Activated naive CD8-positive, alpha-beta T cell treated with anti-CD3 and anti-CD28 coated beads, Interleukin-2, amount 10 ng/mL, durations not matched to agents 7 days and 5 days (primary cell): ENCODE results near the gene CD8B2. TPM values are rescaled to one million over a fixed set of nuclear protein-coding genes. Genes with fewer than 3 reads are reported as not detected.
"Not testable (repeated sequence)": the region's sequence is repeated elsewhere in the genome, so short reads cannot be mapped to it uniquely, and the experiment has no call there.

Source experiments
- ATAC-seq: fragments of 150-1000 bp; cut with Tn5 transposase; one replicate; pipeline ENCODE4 v1.10.0; 2021; ENCODE audit warnings: low read depth, moderate library complexity
- POLR2A ChIA-PET: fragments of 350-600 bp; sonication (Branson Sonifier 250); formaldehyde crosslinking; loops from one replicate; lab custom pipeline; 2021; ENCODE audit warnings: antibody characterized with exemption; lab: Charles Lee
- DNase-seq: peaks from one replicate; pipeline ENCODE4 v3.0.0; 2021
- H3K27ac Mint-ChIP-seq: one replicate; pipeline ENCODE4 v1.8.0; 2022; ENCODE audit warnings: mild to moderate bottlenecking, mixed read lengths
- H3K27me3 Mint-ChIP-seq: one replicate; pipeline ENCODE4 v1.8.0; 2022; ENCODE audit warnings: mild to moderate bottlenecking, moderate library complexity, mixed read lengths
- H3K36me3 Mint-ChIP-seq: one replicate; pipeline ENCODE4 v1.8.0; 2021; ENCODE audit warnings: mild to moderate bottlenecking, mixed read lengths
- H3K4me1 Mint-ChIP-seq: one replicate; pipeline ENCODE4 v1.8.0; 2021; ENCODE audit warnings: mixed read lengths
- H3K4me3 Mint-ChIP-seq: one replicate; pipeline ENCODE4 v1.8.0; 2022; ENCODE audit warnings: mild to moderate bottlenecking, moderate library complexity, mixed read lengths
- H3K9me3 Mint-ChIP-seq: one replicate; pipeline ENCODE4 v1.8.0; 2021; ENCODE audit warnings: mixed read lengths
- total RNA-seq, 2 experiments: library from RNA; stranded (reverse); gene quantifications; one replicate each; pipeline ENCODE4 v1.2.3, GENCODE V29; 2021

CD8B2 gene
- total RNA-seq, 2 experiments from 2014 or later = 7.3 to 8.6 TPM

DNA sequence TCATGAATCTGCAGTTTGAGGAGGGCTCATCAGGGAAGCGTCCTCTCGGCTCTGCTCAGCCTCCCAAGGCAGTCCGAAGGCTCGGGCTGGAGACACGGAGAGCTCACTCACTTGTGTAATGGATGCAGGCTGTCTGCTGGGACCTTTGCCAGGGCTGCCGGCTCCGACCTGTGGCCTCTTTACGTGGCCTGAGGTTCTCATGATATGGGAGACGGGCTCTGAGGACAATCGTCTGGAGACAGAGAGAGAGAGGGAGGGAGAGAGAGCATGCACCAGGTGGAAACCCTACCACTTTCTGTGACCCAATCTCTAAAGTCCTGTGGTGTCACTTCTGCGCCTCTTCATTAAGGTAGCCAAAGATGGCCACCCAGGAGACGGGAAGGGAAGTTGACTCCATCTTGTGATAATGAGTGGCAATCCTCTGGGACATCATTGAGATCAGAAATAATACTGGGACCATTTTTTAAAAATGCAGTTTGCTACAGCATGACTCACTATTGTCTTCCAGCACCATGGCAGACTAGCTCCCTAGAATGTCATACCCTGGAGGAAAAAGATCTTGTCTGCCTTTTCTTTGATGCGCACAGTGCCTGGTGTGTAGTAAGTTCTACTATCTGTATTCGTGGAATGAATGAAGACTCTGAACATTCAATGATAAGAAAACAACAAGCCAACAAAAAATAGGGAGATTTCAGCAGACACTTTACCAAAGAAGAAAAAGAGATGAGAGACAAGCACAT is 60.2 kb downstream of the CD8B2 start:
- peaks cover 2% of the 10 kb centered on the region for H3K4me1 Mint-ChIP-seq
- H3K9me3 Mint-ChIP-seq = no peaks in the 10 kb centered on the region
- no peak overlapping the region for H3K4me3 Mint-ChIP-seq
- POLR2A ChIA-PET = no interaction called here
- H3K36me3 Mint-ChIP-seq = no peaks in the 10 kb centered on the region
- peaks cover 18% of the 10 kb centered on the region for H3K27me3 Mint-ChIP-seq
- DNase-seq = no peak
- H3K27ac Mint-ChIP-seq = no peak overlapping the region
- ATAC-seq = no peak

DNA sequence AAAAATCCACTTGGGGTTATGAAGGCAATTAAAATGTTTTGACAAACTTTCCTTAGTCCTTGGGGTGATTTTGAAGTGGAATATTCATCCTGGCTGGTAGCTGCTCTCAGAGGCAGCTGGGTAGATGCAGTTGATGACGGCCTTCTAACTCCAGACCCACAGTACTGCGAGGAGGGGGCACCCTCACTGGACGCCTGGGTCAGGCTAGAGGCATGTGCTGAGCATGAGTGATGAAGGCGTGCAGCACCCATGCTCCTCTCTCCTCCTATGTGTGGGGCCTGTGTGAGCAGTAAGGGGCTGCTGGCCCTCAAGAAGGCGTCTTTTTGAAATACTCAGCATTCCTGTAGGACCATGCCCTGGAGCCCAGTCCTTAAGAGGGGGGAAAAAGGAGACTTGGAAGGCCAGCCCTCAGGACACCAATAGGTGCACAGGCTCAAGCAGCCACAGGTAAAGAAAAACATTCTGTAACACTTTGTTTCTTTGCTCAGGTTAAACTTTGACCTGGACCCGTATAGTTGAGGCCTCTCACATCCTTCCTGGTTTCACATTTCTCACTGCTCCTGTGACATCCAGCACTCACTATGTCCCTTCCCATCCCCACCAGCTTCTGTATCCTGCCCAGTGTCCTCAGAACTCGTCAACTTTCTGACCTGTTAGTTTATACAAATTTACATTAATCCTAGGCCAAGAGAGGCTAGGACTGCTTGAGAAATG is 64.4 kb downstream of the CD8B2 start:
- ATAC-seq (no peak), DNase-seq (no peak)
- H3K27ac Mint-ChIP-seq = no peak overlapping the region
- no peak overlapping the region for H3K4me3 Mint-ChIP-seq
- no peaks in the 10 kb centered on the region for H3K4me1 Mint-ChIP-seq
- POLR2A ChIA-PET = no interaction called here
- H3K27me3 Mint-ChIP-seq = peaks cover 18% of the 10 kb centered on the region
- no peaks in the 10 kb centered on the region for H3K9me3 Mint-ChIP-seq
- no peaks in the 10 kb centered on the region for H3K36me3 Mint-ChIP-seq

DNA sequence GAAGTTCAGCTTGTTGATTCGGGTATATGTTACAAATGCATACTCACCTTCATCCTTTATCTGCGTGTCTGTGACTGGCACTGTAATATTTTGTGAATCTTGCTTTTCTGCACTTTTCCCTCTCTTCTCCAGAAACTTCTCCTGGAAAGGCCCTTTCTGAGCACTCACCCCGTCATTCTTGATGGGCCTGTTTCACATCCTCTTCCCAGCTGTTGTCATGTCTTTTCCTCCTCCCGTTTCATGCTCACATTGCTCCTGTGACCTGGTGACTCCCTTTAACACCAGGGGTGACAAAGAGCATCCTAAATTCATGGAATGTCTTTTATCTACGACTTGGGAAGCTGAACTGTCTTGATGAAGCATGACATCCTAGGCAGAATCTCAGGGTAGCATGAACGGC is 65.8 kb downstream of the CD8B2 start:
- Mint-ChIP-seq H3K4me1 (no peaks in the 10 kb centered on the region), H3K27me3 (peaks cover 11% of the 10 kb centered on the region), H3K36me3 (no peaks in the 10 kb centered on the region), H3K4me3 (no peak overlapping the region), H3K27ac (no peak overlapping the region), H3K9me3 (no peaks in the 10 kb centered on the region)
- ATAC-seq (no peak), DNase-seq (no peak)
- POLR2A ChIA-PET = no interaction called here

DNA sequence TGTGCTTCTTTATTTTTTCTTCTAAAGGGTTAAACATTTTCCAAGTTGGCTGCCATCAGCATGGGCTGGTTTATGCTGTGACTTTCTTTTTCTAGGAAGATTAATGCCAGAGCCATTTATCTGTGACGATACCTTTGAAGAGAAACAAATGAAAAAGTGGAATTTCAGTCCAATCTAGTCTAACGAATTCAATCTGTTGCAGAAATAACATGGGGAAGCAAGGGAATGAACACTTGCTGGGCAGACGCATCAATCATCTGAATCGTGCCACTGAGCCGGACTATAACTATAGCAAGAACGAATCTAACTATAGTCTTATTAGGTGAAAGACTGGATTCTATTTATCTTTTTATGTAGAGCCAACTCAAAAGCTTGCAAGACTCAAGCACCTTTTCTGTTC is 66.2 kb downstream of the CD8B2 start:
- H3K9me3 Mint-ChIP-seq = no peaks in the 10 kb centered on the region

DNA sequence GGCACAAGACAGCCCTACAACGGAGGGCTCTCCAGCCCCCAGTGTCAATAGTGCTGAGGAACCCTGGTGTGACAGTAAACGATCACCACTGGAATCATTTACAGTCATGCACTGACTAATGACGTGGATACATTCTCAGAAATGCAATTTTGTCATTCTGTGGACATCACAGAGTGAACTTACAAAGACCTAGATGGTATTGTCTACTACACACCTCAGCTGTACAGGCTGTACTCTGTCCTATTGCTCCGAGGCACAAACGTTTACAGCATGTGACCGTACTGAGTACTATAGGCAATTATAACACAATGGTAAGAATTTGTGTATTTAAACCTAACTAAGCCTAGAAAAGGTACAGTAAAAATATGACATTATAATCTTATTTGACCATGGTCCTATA is 67.2 kb downstream of the CD8B2 start:
- no peak overlapping the region for H3K4me3 Mint-ChIP-seq
- H3K36me3 Mint-ChIP-seq = no peaks in the 10 kb centered on the region
- POLR2A ChIA-PET = no interaction called here
- peaks cover 9% of the 10 kb centered on the region for H3K27me3 Mint-ChIP-seq
- H3K9me3 Mint-ChIP-seq = no peaks in the 10 kb centered on the region
- H3K27ac Mint-ChIP-seq = no peak overlapping the region
- ATAC-seq (no peak), DNase-seq (no peak)
- H3K4me1 Mint-ChIP-seq = no peaks in the 10 kb centered on the region

More for the DNA sequence above, 66.2 kb downstream of the CD8B2 start:
- no peaks in the 10 kb centered on the region for H3K4me1 Mint-ChIP-seq
- POLR2A ChIA-PET = no interaction called here
- no peak overlapping the region for H3K27ac Mint-ChIP-seq
- peaks cover 9% of the 10 kb centered on the region for H3K27me3 Mint-ChIP-seq
- H3K36me3 Mint-ChIP-seq = no peaks in the 10 kb centered on the region
- H3K4me3 Mint-ChIP-seq = no peak overlapping the region
- no peak for DNase-seq
- no peak for ATAC-seq

DNA sequence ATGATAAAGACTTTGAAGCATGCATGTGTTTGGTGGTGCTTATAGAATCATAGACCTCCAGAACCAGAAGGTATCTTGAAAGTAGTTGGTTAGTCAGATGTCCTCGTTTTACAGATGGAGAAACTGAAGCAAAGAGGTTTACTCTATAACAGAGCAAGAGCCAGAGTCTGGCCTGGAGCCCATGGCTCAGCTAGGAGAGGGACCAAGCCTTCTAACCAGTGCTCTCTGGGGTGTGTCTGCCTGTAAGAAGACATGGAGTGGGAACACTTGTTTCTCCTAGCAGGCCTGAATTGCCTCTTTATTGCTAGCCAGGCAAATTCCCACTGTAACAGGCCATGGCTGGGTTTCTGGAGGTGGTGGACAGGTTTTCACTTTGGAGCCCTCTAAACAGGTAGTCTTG is 67.9 kb downstream of the CD8B2 start:
- H3K27ac Mint-ChIP-seq = no peak overlapping the region
- ATAC-seq (no peak), DNase-seq (no peak)
- H3K36me3 Mint-ChIP-seq = no peaks in the 10 kb centered on the region
- no peak overlapping the region for H3K4me3 Mint-ChIP-seq
- POLR2A ChIA-PET = no interaction called here
- H3K9me3 Mint-ChIP-seq = no peaks in the 10 kb centered on the region
- no peaks in the 10 kb centered on the region for H3K4me1 Mint-ChIP-seq
- H3K27me3 Mint-ChIP-seq = peaks cover 9% of the 10 kb centered on the region

DNA sequence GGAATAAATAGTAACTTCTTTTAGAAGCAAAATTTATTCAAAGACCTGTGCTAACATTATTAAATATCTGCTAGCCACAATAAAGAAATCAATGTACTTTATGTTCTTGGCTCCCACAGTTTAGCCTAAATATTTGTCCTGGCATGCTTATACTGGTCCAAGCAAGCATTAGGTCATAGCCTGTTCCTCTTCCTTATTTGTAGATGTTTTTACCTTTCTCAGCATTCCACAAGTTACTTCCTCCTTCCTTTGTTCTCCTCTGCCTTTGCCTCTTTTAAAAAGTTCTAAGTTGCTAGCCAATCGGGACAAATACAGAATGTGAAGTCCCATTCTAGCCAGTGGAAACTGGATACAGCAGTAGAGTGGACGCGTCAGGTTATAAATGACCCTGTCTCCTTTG is 72.6 kb downstream of the CD8B2 start:
- H3K27ac Mint-ChIP-seq, DNase-seq, H3K27me3 Mint-ChIP-seq, H3K36me3 Mint-ChIP-seq, H3K4me1 Mint-ChIP-seq, ATAC-seq, H3K9me3 Mint-ChIP-seq, H3K4me3 Mint-ChIP-seq, POLR2A ChIA-PET: not testable (repeated sequence)

DNA sequence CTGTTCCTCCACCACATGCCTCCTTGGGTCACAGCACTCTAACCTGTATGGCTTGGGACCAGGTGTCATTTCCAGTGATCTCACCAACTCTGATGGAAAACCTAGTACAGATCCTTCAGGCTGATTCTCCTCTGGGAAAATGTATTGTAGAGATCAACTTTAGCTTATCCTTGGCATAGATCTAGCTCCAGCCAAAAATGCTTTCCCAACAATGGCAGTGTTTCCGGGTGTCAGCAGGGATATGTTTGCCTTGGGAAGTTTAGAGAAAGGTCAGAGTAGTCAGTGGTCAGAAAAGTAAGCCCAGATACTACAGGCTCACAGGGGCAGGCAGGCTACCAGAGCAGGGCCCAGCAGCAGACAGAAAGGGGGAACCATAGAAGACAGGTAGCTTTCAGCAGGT is 73.6 kb downstream of the CD8B2 start:
- Mint-ChIP-seq H3K27ac (no peak overlapping the region), H3K9me3 (no peaks in the 10 kb centered on the region), H3K4me3 (no peak overlapping the region), H3K4me1 (peaks cover 2% of the 10 kb centered on the region), H3K36me3 (no peaks in the 10 kb centered on the region), H3K27me3 (peaks cover 2% of the 10 kb centered on the region)
- POLR2A ChIA-PET = no interaction called here
- ATAC-seq = no peak
- no peak for DNase-seq

DNA sequence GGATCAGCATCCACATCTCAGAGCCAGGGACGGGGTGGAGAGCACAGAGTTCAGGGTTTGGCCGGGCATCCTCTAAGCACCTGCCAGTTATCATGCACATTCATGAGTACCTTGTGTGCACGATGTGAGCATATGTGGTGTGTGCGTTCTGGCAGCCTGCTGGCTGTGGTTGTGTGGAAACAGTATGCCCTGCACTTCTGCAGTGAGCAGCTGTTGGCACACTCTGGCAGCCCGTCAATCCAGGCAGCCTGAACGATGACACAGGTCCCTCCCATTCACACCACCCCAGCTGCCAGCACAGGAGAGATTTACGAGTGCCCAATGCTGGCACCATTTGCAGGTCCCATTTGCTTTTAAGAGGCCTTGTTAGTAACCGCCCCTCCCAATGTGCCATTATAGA is 74.2 kb downstream of the CD8B2 start:
- Mint-ChIP-seq H3K27ac (no peak overlapping the region), H3K4me3 (no peak overlapping the region), H3K27me3 (no peaks in the 10 kb centered on the region), H3K9me3 (no peaks in the 10 kb centered on the region), H3K36me3 (no peaks in the 10 kb centered on the region), H3K4me1 (peaks cover 4% of the 10 kb centered on the region)
- DNase-seq = no peak
- ATAC-seq = no peak
- POLR2A ChIA-PET = no interaction called here

DNA sequence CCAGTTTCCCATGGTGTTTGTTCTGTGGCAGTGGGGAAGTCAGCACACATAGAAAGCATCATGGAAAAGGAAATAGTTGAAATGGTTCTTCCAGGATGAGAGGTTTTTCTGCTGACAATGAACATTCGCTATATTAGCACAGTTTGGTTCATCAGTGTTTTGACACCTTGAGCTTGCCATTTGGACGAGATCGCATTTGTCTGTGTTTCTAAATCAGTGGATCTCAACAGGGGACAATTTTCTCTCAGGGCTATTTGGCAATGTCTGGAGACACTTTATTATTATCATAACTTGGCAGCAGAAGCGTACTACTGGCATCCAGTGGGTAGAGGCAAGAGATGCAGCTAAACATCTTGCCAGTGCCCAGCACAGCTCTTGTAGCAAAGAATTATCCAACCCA is 74.6 kb downstream of the CD8B2 start:
- H3K4me1 Mint-ChIP-seq = peaks cover 5% of the 10 kb centered on the region
- ATAC-seq = no peak
- no peaks in the 10 kb centered on the region for H3K36me3 Mint-ChIP-seq
- H3K27me3 Mint-ChIP-seq = no peaks in the 10 kb centered on the region
- no peak for DNase-seq
- no peaks in the 10 kb centered on the region for H3K9me3 Mint-ChIP-seq
- POLR2A ChIA-PET = no interaction called here
- H3K4me3 Mint-ChIP-seq = no peak overlapping the region
- H3K27ac Mint-ChIP-seq = no peak overlapping the region

DNA sequence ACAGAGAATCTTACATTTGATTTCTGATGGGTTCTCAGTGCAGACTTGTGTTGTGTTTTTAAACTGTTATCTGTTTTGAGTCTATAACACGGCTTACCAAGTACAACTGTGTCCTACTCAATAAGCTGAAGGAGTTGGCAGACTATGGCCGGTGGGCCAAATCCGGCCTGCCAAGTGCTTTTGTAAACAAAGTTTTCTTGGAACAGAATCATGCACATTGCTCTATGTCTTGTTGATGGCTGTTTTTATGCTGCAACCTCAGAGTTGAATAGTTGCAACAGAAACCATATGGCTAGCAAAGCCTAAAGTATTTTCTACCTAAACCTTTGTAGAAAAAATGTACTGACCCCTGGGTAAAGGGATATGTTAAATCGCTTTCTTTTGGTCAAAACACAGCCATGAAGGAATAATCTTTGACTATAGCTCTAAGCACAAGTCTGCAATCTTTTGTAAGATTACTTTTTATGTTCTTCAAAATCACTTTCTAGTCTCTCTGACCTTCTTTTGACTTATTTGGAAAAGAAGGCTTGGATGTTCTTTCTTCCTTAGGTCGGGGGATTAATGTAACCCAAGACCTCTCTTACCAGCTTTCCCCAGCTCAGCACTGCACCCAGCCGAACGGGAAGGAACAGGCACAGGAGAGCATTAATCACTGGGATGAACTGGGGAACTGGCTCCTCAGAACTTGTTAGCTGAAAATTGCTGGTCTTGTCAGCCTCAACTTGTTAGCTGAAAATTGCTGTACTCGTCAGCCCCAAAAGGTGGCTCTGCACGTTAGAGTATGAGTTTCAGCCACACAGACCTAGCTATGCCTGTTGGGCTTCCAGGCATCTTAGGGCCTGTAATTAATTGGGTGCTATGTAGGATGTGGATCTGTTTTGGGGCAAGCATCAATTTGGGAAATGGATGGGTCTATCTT is 75.4 kb downstream of the CD8B2 start:
- no peaks in the 10 kb centered on the region for H3K9me3 Mint-ChIP-seq
- no peaks in the 10 kb centered on the region for H3K36me3 Mint-ChIP-seq
- H3K27ac Mint-ChIP-seq = no peak overlapping the region
- H3K4me1 Mint-ChIP-seq = peaks cover 5% of the 10 kb centered on the region
- no peak for DNase-seq
- no peak for ATAC-seq
- no peaks in the 10 kb centered on the region for H3K27me3 Mint-ChIP-seq
- POLR2A ChIA-PET = no interaction called here
- no peak overlapping the region for H3K4me3 Mint-ChIP-seq

DNA sequence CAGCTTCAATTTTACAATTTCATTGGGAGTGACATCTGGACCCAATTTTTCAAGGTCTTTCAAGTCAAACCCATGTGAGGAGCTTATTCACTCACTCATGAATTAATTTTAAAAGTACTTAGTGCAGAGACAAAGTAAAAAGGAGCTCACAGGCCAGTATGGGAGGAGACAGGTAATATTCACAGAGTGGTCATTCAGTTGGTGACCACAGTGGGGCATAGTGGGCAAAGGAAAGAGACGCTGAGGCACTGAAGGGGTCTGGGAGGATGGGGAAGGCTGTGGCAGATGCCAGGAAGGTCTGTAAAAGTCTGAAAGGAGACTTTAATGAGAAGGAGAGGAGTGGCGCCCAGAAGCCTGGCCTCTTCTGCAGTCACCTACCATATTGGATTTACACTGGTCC is 76.0 kb downstream of the CD8B2 start:
- no peaks in the 10 kb centered on the region for H3K36me3 Mint-ChIP-seq
- H3K27ac Mint-ChIP-seq = no peak overlapping the region
- H3K9me3 Mint-ChIP-seq = no peaks in the 10 kb centered on the region
- ATAC-seq = no peak
- no peak for DNase-seq
- POLR2A ChIA-PET = no interaction called here
- no peak overlapping the region for H3K4me3 Mint-ChIP-seq
- no peaks in the 10 kb centered on the region for H3K27me3 Mint-ChIP-seq
- H3K4me1 Mint-ChIP-seq = peaks cover 5% of the 10 kb centered on the region

DNA sequence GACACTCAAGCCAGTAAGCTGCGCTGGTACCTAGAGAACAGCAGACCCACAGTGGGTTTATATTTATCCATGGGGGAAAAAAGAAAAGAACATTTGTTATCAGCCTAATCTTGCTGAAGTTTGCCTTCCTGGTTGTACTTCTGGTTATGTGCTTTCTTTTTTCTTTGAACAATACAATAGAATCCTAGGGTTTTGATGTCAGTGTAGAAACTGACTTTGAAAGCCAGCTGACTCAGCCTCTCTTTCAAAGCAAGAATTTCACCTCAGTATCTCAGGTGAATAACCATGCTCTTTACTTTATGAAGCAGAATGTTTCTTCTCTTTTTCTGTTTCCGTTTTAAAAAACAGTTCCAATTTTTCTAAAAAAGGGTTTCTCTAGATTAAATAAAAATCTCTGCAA is 78.4 kb downstream of the CD8B2 start:
- Mint-ChIP-seq H3K36me3 (no peaks in the 10 kb centered on the region), H3K27ac (no peak overlapping the region), H3K9me3 (no peaks in the 10 kb centered on the region), H3K27me3 (no peaks in the 10 kb centered on the region), H3K4me3 (no peak overlapping the region), H3K4me1 (peaks cover 5% of the 10 kb centered on the region)
- DNase-seq = no peak
- no peak for ATAC-seq
- POLR2A ChIA-PET = no interaction called here
